Naive thymus-derived CD4-positive, alpha-beta T cell (primary cell): ENCODE measurements around the gene LRBA. TPM values are rescaled to one million over a fixed set of nuclear protein-coding genes. Genes with fewer than 3 reads are reported as not detected.
"Not testable (repeated sequence)": the region's sequence is repeated elsewhere in the genome, so short reads cannot be mapped to it uniquely, and the experiment has no call there.

ENCODE experiments used
- ATAC-seq: fragments of 150-1000 bp; cut with Tn5 transposase; 2 replicates; pipeline ENCODE4 v1.10.0; 2021; ENCODE audit warnings: mild to moderate bottlenecking, moderate library complexity
- CTCF ChIA-PET: fragments of 350-600 bp; sonication (Branson Sonifier 250); formaldehyde crosslinking; loops from one replicate; lab custom pipeline; 2021; ENCODE audit warnings: antibody characterized with exemption; lab: Charles Lee
- POLR2A ChIA-PET: fragments of 350-600 bp; sonication (Branson Sonifier 250); formaldehyde crosslinking; loops from one replicate; lab custom pipeline; 2021; ENCODE audit warnings: antibody characterized with exemption, inconsistent platforms; lab: Charles Lee
- DNase-seq, 9 donors: peaks; one replicate each; pipeline versions ENCODE4 v3.0.0 to v3.0.0-alpha.2; 2020 to 2022; ENCODE audit warnings: mixed read lengths in 1 of 9
- H3K27ac ChIP-seq: one replicate; pipeline ENCODE4 v1.7.0; 2013; ENCODE audit warnings: mild to moderate bottlenecking, low read depth, low read length, moderate library complexity
- H3K27me3 ChIP-seq, 2 donors: one replicate each; pipeline ENCODE4 v1.7.0; 2013; ENCODE audit warnings: low read length in 2 of 2, mild to moderate bottlenecking in 2 of 2, moderate library complexity in 2 of 2; ENCODE audit not compliant: control insufficient read depth in 2 of 2, insufficient read depth in 2 of 2
- H3K36me3 ChIP-seq, 3 experiments: 1 replicate in 2 of 3; 2 replicates in 1 of 3; pipeline ENCODE4 v1.7.0; 2013; ENCODE audit warnings: low read length in 3 of 3, mild to moderate bottlenecking in 3 of 3, moderate library complexity in 1 of 3; ENCODE audit not compliant: insufficient read depth in 3 of 3, control insufficient read depth in 2 of 3
- H3K4me1 ChIP-seq, 2 donors: one replicate each; pipeline ENCODE4 v1.7.0; 2013; ENCODE audit warnings: low read length in 2 of 2, mild to moderate bottlenecking in 2 of 2, moderate library complexity in 1 of 2; ENCODE audit not compliant: control insufficient read depth in 2 of 2, insufficient read depth in 2 of 2
- H3K4me3 ChIP-seq: 2 replicates; pipeline ENCODE4 v1.7.0; 2013; ENCODE audit warnings: mild to moderate bottlenecking, low read length
- H3K9me3 ChIP-seq, 3 experiments: 1 replicate in 2 of 3; 2 replicates in 1 of 3; pipeline ENCODE4 v1.7.0; 2013; ENCODE audit warnings: low read length in 3 of 3; ENCODE audit not compliant: control insufficient read depth in 2 of 3
- H3K27ac Mint-ChIP-seq, 9 donors: one replicate each; pipeline ENCODE4 v1.8.0; 2020 to 2022; ENCODE audit warnings: mixed read lengths in 9 of 9, mild to moderate bottlenecking in 8 of 9, moderate library complexity in 5 of 9, inconsistent platforms in 2 of 9
- H3K27me3 Mint-ChIP-seq, 5 donors: one replicate each; pipeline ENCODE4 v1.8.0; 2021 to 2022; ENCODE audit warnings: mixed read lengths in 5 of 5, mild to moderate bottlenecking in 1 of 5
- H3K36me3 Mint-ChIP-seq, 5 donors: one replicate each; pipeline ENCODE4 v1.8.0; 2020 to 2022; ENCODE audit warnings: mixed read lengths in 5 of 5, mild to moderate bottlenecking in 3 of 5, inconsistent platforms in 1 of 5
- H3K4me1 Mint-ChIP-seq, 7 donors: one replicate each; pipeline ENCODE4 v1.8.0; 2020 to 2022; ENCODE audit warnings: mixed read lengths in 7 of 7, mild to moderate bottlenecking in 3 of 7, inconsistent platforms in 1 of 7
- H3K4me3 Mint-ChIP-seq, 10 donors: one replicate each; pipeline ENCODE4 v1.8.0; 2020 to 2022; ENCODE audit warnings: mild to moderate bottlenecking in 10 of 10, mixed read lengths in 10 of 10, moderate library complexity in 6 of 10, inconsistent platforms in 2 of 10
- H3K9me3 Mint-ChIP-seq, 11 donors: one replicate each; pipeline ENCODE4 v1.8.0; 2020 to 2022; ENCODE audit warnings: mixed read lengths in 11 of 11, mild to moderate bottlenecking in 4 of 11, inconsistent platforms in 1 of 11, moderate library complexity in 1 of 11
- intact Hi-C, 2 donors: fragments of 100-400 bp; cut with micrococcal nuclease; formaldehyde crosslinking; loops; one replicate each; pipeline ENCODE4 v1.15.1; 2023
- polyA plus RNA-seq, 2 donors: library from polyadenylated mRNA; unstranded; fragments of 300-500 nt; fragmentation: Illumina TruSeq; gene quantifications; one replicate each; pipeline ENCODE4 v1.2.3, GENCODE V29; 2021
- total RNA-seq, 6 experiments: library from RNA in 5 of 6; stranded (reverse) in 5 of 6; gene quantifications; 1 replicate in 5 of 6; 2 replicates in 1 of 6; pipeline ENCODE4 v1.2.3 and lab custom pipeline; 2021 to 2026

The LRBA gene
- total and polyA plus RNA-seq, 7 experiments from 2014 or later, result 20.8 to 71.4 (median 58.4) TPM

- Histone ChIP-seq H3K36me3 (no peaks in the 10 kb centered on the region), H3K4me3 (no peak overlapping the region), H3K27me3 (no peaks in the 10 kb centered on the region), H3K4me1 (no peaks in the 10 kb centered on the region), H3K9me3 (no peaks in the 10 kb centered on the region), H3K27ac (no peak overlapping the region)
- POLR2A ChIA-PET, result no interaction called here
- H3K4me3 Mint-ChIP-seq, result no peak overlapping the region
- ATAC-seq, result no peak
- peaks cover 0 to 16% (median 7%) of the 10 kb centered on the region in 7 donors for H3K4me1 Mint-ChIP-seq
- intact Hi-C loops, result no loop called here
- H3K36me3 Mint-ChIP-seq, result peaks cover 11 to 67% (median 40%) of the 10 kb centered on the region in 5 donors
- no peak for DNase-seq
- H3K27ac Mint-ChIP-seq, result peak overlapping the region in 1 of 9 donors; percentile 56
- CTCF ChIA-PET, result no interaction called here
- H3K27me3 Mint-ChIP-seq, result no peaks in the 10 kb centered on the region
- peaks cover 0 to 3% (median 0%) of the 10 kb centered on the region in 11 donors for H3K9me3 Mint-ChIP-seq
Measured at GRCh38 chr4:150743564-150744342, 271.3 kb downstream of the LRBA start.

- H3K4me1 ChIP-seq, H3K9me3 Mint-ChIP-seq, H3K27me3 ChIP-seq, H3K27ac Mint-ChIP-seq, H3K36me3 ChIP-seq, DNase-seq, H3K9me3 ChIP-seq, H3K4me3 Mint-ChIP-seq, H3K4me3 ChIP-seq, ATAC-seq, intact Hi-C loops, H3K27me3 Mint-ChIP-seq, CTCF ChIA-PET, POLR2A ChIA-PET, H3K27ac ChIP-seq: not testable (repeated sequence)
- Mint-ChIP-seq H3K36me3 (peaks cover 10 to 61% (median 34%) of the 10 kb centered on the region in 5 donors), H3K4me1 (peaks cover 0 to 12% (median 6%) of the 10 kb centered on the region in 7 donors)
Measured at GRCh38 chr4:150742930-150743329, 272.2 kb downstream of the LRBA start.

GRCh38 chr4:150739591-150739990 lies 275.5 kb downstream of the LRBA start:
- H3K27me3 Mint-ChIP-seq, result no peaks in the 10 kb centered on the region
- peaks cover 0 to 4% (median 0%) of the 10 kb centered on the region in 11 donors for H3K9me3 Mint-ChIP-seq
- Histone ChIP-seq H3K36me3 (peaks cover 0 to 13% (median 0%) of the 10 kb centered on the region in 3 experiments), H3K9me3 (no peaks in the 10 kb centered on the region), H3K4me3 (no peak overlapping the region), H3K27me3 (no peaks in the 10 kb centered on the region), H3K4me1 (no peaks in the 10 kb centered on the region), H3K27ac (no peak overlapping the region)
- intact Hi-C loops, result no loop called here
- peaks cover 13 to 52% (median 29%) of the 10 kb centered on the region in 5 donors for H3K36me3 Mint-ChIP-seq
- H3K4me3 Mint-ChIP-seq, result no peak overlapping the region
- CTCF ChIA-PET, result no interaction called here
- H3K4me1 Mint-ChIP-seq, result peaks cover 0 to 12% (median 6%) of the 10 kb centered on the region in 7 donors
- no peak overlapping the region for H3K27ac Mint-ChIP-seq
- DNase-seq, result no peak
- POLR2A ChIA-PET, result no interaction called here
- ATAC-seq, result no peak

GRCh38 chr4:150725957-150726523 lies 289.0 kb downstream of the LRBA start:
- H3K9me3 ChIP-seq, result no peaks in the 10 kb centered on the region
- H3K4me3 ChIP-seq, result no peak overlapping the region
- Mint-ChIP-seq H3K9me3 (peaks cover 5 to 38% (median 17%) of the 10 kb centered on the region in 11 donors), H3K36me3 (peaks cover 32 to 85% (median 76%) of the 10 kb centered on the region in 5 donors), H3K27ac (no peak overlapping the region), H3K4me1 (peaks cover 0 to 12% (median 0%) of the 10 kb centered on the region in 7 donors), H3K27me3 (no peaks in the 10 kb centered on the region), H3K4me3 (no peak overlapping the region)
- H3K27ac ChIP-seq, result no peak overlapping the region
- ChIA-PET POLR2A (no interaction called here), CTCF (no interaction called here)
- peaks cover 0 to 26% (median 0%) of the 10 kb centered on the region in 3 experiments for H3K36me3 ChIP-seq
- H3K4me1 ChIP-seq, result no peaks in the 10 kb centered on the region
- no peaks in the 10 kb centered on the region for H3K27me3 ChIP-seq
- ATAC-seq (no peak), DNase-seq (no peak)
- intact Hi-C loops, result no loop called here

- Mint-ChIP-seq H3K9me3 (peaks cover 5 to 32% (median 13%) of the 10 kb centered on the region in 11 donors), H3K27ac (peak overlapping the region in 1 of 9 donors; percentile 72), H3K4me3 (no peak overlapping the region), H3K27me3 (no peaks in the 10 kb centered on the region), H3K4me1 (peaks cover 0 to 12% (median 0%) of the 10 kb centered on the region in 7 donors), H3K36me3 (peaks cover 21 to 79% (median 72%) of the 10 kb centered on the region in 5 donors)
- no peak for DNase-seq
- Histone ChIP-seq H3K4me3 (no peak overlapping the region), H3K4me1 (no peaks in the 10 kb centered on the region), H3K27ac (no peak overlapping the region), H3K36me3 (peaks cover 0 to 21% (median 0%) of the 10 kb centered on the region in 3 experiments), H3K9me3 (no peaks in the 10 kb centered on the region), H3K27me3 (no peaks in the 10 kb centered on the region)
- intact Hi-C loops, result no loop called here
- CTCF ChIA-PET, result no interaction called here
- POLR2A ChIA-PET, result no interaction called here
- no peak for ATAC-seq
Measured at GRCh38 chr4:150723727-150724411, 291.2 kb downstream of the LRBA start.

GRCh38 chr4:150722908-150723362 lies 292.1 kb downstream of the LRBA start:
- H3K4me1 Mint-ChIP-seq, result peaks cover 0 to 12% (median 0%) of the 10 kb centered on the region in 7 donors
- H3K27me3 Mint-ChIP-seq, result no peaks in the 10 kb centered on the region
- peaks cover 4 to 27% (median 12%) of the 10 kb centered on the region in 11 donors for H3K9me3 Mint-ChIP-seq
- Histone ChIP-seq H3K9me3 (no peaks in the 10 kb centered on the region), H3K4me1 (no peaks in the 10 kb centered on the region), H3K4me3 (no peak overlapping the region), H3K27me3 (no peaks in the 10 kb centered on the region), H3K36me3 (peaks cover 0 to 21% (median 0%) of the 10 kb centered on the region in 3 experiments), H3K27ac (no peak overlapping the region)
- intact Hi-C loops, result no loop called here
- no peak overlapping the region for H3K27ac Mint-ChIP-seq
- POLR2A ChIA-PET, result no interaction called here
- CTCF ChIA-PET, result no interaction called here
- H3K4me3 Mint-ChIP-seq, result no peak overlapping the region
- no peak for ATAC-seq
- peaks cover 21 to 70% (median 63%) of the 10 kb centered on the region in 5 donors for H3K36me3 Mint-ChIP-seq
- no peak for DNase-seq
